NCI-H748 treated with DMSO at 0.1 percent for 48 hours (cell line): Measurements from ENCODE around the gene TMC3.

ENCODE experiments used
- DNase-seq: peaks from one replicate; lab custom pipeline; 2025; lab: John Stamatoyannopoulos, UW

TMC3 gene

DNA sequence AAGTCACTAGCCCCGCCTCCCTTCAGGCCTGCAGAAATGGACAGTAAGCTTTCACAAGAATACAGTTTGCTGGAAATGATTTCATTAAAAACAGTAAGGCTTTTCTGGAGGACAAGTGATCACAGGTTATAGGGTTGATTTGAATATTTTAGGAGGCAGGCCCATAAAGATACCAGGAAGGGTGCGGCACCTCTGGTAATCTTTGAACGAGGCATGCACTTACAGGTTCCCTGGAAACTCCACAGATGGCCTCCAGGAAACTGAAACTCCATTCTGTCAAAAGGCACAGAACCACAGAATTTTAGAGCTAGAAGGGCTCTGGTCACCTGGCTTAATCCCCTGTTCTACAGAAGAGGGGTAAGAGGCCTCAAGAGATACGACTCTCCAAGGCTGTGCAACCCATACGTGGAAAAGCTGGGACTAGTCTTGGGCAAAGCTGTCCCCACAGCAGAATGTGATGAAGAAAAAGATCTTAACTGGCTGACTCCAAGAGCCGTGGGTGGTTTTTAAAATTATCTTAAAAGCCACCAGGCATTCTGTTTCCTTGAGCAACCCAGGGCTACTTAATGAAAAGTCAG, 51.2 kb downstream of the TMC3 start:
- DNase-seq = no peak

- DNase-seq = no peak
These were observed 52.3 kb downstream of the TMC3 start for GRCh38 chr15:81321667-81322066.

DNA sequence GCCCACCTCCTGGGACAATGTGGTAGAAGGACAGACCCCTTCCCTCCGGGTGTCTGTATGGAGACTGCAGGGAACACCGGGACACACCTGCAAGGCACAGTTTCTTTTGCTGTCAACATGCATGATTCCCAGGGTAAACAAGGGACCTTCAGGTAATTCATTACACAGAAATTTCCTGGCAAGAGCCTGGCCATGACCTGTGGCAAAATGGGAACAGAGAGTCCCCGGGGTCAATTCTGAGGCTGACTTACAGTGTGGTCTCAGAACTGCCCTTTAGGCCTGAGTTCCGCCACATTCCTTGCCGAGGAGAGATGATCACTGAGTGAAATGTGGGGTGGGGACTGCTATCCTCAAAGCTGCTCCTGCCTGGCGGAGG, 56.4 kb downstream of the TMC3 start:
- DNase-seq = no peak

- no peak for DNase-seq
These were observed 57.7 kb downstream of the TMC3 start for GRCh38 chr15:81316267-81316666.

DNA sequence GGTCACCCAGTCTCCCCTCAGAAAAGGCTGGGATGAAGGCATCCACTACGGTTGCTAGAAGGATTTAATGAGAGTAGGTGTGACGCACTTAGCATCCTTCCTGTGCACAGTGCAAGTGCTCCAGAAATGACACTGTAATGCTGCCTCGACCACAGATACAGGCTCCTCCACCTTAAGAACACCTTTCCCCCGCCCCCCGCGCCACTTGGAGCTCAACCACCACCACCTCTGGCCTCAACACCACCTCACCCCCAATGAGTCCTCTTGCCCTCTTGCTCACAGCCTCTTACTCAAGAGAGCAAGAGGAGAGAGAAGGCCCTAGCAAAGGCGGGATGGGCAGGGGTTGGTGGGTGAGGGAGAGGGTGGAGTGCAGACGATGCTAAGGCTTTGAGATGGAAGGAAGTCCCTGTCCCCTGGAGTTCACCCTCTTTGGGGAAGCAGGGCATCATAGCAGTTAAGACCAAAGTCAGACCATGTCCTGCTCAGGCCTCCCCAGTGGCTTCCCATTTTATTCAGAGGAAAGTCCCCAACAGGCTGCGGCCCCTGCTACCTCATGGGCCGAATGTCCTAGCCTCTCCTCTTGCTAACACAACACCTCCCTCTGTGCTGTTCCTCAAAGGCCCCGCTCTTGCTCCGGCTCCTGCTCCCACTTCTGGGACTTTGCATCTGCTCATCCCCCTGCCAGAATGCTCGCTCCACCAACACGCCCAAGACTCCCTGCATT, 58.4 kb downstream of the TMC3 start:
- DNase-seq = no peak

DNA sequence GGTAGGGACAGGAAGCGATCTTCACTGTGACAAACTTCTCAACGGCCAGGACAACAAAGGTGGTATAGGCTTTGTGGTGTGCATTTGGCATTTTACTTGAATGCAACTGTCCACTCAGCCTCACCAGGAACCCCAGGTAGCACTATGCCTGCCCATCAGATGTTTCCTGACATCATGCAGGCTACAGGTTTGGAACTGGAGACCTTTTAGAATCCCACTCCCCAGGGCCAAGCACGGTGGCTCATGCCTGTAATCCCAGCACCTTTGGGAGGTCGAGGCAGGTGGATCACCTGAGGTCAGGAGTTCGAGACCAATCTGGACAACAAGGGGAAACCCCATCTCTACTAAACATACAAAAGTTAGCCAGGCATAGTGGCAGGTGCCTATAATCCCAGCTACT, 59.6 kb downstream of the TMC3 start:
- no peak for DNase-seq

GRCh38 chr15:81313686-81314085, 60.3 kb downstream of the TMC3 start:
- DNase-seq = no peak

- DNase-seq = no peak
These were observed 61.0 kb downstream of the TMC3 start for GRCh38 chr15:81312790-81313543.

GRCh38 chr15:81311752-81312464, 62.1 kb downstream of the TMC3 start:
- DNase-seq = no peak

GRCh38 chr15:81310480-81310879, 63.5 kb downstream of the TMC3 start:
- DNase-seq = no peak

DNA sequence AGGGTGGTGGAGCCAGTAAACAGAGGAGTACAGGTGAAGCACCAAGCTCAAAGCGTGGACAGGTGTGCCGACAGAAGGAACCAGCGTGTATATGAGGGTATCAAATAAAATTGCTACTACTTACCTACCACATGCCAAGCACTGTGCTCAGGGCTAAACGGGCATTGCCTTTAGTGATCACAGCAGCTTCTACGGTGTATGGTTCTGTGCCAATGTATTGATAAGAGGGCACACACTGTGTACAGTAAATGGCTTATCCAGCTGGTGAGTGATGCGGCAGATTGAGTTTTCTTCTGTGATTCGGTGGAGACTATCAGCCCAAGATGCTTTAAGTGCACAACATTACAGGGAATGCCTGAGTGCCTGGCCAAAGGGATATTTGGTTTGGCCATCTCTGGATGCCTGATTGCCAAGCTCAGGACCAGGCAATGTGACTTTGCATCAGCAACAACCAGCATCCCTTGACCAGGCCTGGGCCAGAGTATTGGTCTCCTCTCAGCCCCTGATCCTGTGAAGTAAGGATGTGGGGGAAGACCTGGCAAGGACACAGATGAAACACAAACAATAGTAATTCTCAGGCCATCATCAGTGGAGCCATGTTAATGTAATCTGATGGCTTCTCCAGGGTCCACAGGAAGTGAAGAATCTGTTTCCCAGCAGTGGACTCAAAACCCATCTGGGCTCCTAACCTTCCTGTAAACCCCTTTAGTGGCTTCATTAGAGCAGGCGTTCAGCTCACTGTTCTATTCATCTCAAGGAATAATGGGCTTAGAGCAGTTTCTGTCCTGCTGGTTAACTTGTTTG, 64.2 kb downstream of the TMC3 start:
- no peak for DNase-seq

- DNase-seq = no peak
These were observed 65.8 kb downstream of the TMC3 start for GRCh38 chr15:81308260-81308659.

GRCh38 chr15:81304226-81304625, 69.8 kb downstream of the TMC3 start:
- no peak for DNase-seq

GRCh38 chr15:81303244-81304225, 70.5 kb downstream of the TMC3 start:
- no peak for DNase-seq

DNA sequence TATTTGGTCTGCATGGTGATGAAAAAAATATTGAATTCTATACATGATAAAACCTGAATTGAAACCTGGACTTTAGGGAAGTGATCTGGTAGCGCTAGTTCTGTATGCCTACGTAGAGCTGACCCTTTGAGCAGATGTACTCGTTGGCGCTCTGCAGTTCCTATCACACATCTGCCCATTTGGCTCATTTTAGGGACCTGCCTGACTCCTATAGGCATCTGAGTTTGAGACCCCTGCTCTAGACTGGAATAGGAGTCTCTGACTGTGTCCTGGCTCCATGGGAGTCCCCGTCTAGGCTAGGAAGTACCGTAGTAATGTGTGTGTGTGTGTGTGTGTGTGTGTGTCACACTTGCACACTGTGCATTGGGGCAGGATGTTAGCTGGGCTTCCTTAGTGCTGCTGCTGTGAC, 71.3 kb downstream of the TMC3 start:
- no peak for DNase-seq

- DNase-seq = no peak
These were observed 72.1 kb downstream of the TMC3 start for GRCh38 chr15:81301815-81302399.

DNA sequence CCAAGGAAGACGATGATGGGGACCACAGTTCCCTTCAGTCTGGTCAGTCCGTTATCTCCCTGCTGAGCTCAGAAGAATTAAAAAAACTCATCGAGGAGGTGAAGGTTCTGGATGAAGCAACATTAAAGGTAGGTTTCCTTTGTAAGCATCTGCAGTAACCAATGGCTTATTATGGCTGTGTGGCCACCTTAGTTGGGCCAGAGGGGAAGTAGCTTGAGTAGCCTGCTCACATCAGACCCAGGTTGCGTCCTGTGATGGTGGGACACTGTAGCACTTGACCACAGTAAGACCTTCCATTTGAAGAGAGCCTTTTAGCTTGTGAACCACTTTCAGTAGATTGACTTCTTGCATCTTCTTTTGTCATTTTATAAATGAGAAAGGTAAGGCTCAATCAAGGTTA, 72.6 kb downstream of the TMC3 start:
- DNase-seq = no peak

- no peak for DNase-seq
These were observed 74.3 kb downstream of the TMC3 start for GRCh38 chr15:81299630-81300273.

- no peak for DNase-seq
These were observed 74.9 kb downstream of the TMC3 start for GRCh38 chr15:81299156-81299555.

DNA sequence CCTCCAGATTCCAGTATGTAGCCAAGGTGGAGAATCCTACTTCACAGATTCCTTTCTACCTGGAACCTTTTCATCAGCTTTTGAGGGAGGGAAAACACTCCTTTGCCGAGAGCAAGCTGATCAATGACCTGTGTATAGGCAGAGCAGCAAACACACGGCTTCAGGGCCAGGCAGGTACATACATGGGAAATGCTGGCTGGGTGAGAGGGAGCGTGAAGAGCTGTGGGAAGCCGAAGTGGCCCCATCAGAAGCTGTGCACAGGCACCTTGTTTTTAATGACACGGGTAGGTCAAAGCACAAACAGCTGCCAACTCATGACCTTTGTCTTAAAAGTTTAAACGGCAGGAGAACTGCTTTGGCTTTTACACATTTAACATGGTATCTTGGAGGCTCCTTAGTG, 75.4 kb downstream of the TMC3 start:
- DNase-seq = no peak
